HS-27A (cell line): ENCODE results near the gene TPT1.
"Not testable (repeated sequence)": the region's sequence is repeated elsewhere in the genome, so short reads cannot be mapped to it uniquely, and the experiment has no call there.

Experiments used
- DNase-seq: peaks from one replicate; pipeline ENCODE4 v3.0.0-alpha.2; 2012; ENCODE audit warnings: low read depth, missing footprints

TPT1 gene

GRCh38 chr13:45367358-45367757 lies 26.4 kb upstream of the TPT1 start:
- DNase-seq = peak; percentile 47

GRCh38 chr13:45365558-45365885 lies 24.5 kb upstream of the TPT1 start:
- no peak for DNase-seq

GRCh38 chr13:45364876-45365557 lies 24.0 kb upstream of the TPT1 start:
- DNase-seq = no peak

GRCh38 chr13:45362939-45363338 lies 22.0 kb upstream of the TPT1 start:
- no peak for DNase-seq

GRCh38 chr13:45361596-45362206 lies 20.7 kb upstream of the TPT1 start:
- no peak for DNase-seq

- DNase-seq = no peak
These were observed 16.1 kb upstream of the TPT1 start for GRCh38 chr13:45356966-45357672.

- DNase-seq = no peak
These were observed 12.9 kb upstream of the TPT1 start for GRCh38 chr13:45353895-45354294.

GRCh38 chr13:45352031-45352430 lies 11.0 kb upstream of the TPT1 start:
- DNase-seq = no peak

- no peak for DNase-seq
These were observed 9.2 kb upstream of the TPT1 start for GRCh38 chr13:45350152-45350551.

GRCh38 chr13:45349438-45349837 lies 8.5 kb upstream of the TPT1 start:
- no peak for DNase-seq

GRCh38 chr13:45344064-45344463 lies 3.1 kb upstream of the TPT1 start:
- not testable (repeated sequence) for DNase-seq

- not testable (repeated sequence) for DNase-seq
These were observed 2.1 kb upstream of the TPT1 start for GRCh38 chr13:45343102-45343501.

GRCh38 chr13:45342668-45343067 lies 1.7 kb upstream of the TPT1 start:
- not testable (repeated sequence) for DNase-seq

- DNase-seq = no peak
These were observed 967 bp upstream of the TPT1 start for GRCh38 chr13:45341799-45342500.

- peak; percentile 59 for DNase-seq
These were observed 455 bp downstream of the TPT1 start for GRCh38 chr13:45340422-45341033.

- no peak for DNase-seq
These were observed 1.1 kb downstream of the TPT1 start for GRCh38 chr13:45339867-45340266.

GRCh38 chr13:45339399-45339798 lies 1.6 kb downstream of the TPT1 start:
- no peak for DNase-seq

- DNase-seq = no peak
These were observed 3.2 kb downstream of the TPT1 start for GRCh38 chr13:45337803-45338202.

- no peak for DNase-seq
These were observed 3.6 kb downstream of the TPT1 start for GRCh38 chr13:45337395-45337794.

GRCh38 chr13:45336025-45336800 lies 4.8 kb downstream of the TPT1 start:
- DNase-seq = no peak

GRCh38 chr13:45335397-45336024 lies 5.5 kb downstream of the TPT1 start:
- no peak for DNase-seq
